Uterus (tissue), 2 donors: Measurements from ENCODE around the gene PHLPP2.

Experiments
- POLR2A ChIP-seq, 2 donors: fragments of 450-650 bp; IDR thresholded peaks; one replicate each; pipeline ENCODE4 v1.6.1; 2016; ENCODE audit warnings: antibody characterized with exemption in 2 of 2, mild to moderate bottlenecking in 1 of 2, moderate library complexity in 1 of 2
- TF ChIP-seq, protein P1 (sequence below), 4 experiments: fragments of 200-600 bp in 2 of 4; fragments of 450-650 bp in 2 of 4; sonication (generic) in 2 of 4; IDR thresholded peaks; one replicate each; pipeline ENCODE4 v1.5.1; 2016 to 2019; ENCODE audit warnings: antibody characterized with exemption in 4 of 4, mild to moderate bottlenecking in 2 of 4, moderate library complexity in 1 of 4

DNA sequence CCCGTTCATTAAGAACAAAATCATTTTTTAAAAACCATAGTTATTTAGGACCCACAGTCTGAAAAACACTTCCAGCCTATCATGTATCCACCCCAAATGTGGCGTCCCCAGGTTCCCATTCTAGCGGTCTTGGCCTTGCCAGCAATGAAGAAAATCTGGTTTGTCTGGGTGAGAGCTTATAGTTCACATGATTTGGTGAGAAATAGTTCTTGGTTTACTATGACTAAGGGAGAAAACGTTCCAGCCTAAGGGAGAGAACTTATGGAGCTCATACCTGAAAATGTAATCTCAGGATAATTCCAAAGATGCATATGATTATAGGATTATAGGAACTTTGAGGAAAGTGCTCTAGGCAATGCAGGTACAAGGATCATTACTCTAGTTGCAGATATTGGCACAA is 93.7 kb downstream of the PHLPP2 start:
- TF ChIP-seq, protein P1, sequence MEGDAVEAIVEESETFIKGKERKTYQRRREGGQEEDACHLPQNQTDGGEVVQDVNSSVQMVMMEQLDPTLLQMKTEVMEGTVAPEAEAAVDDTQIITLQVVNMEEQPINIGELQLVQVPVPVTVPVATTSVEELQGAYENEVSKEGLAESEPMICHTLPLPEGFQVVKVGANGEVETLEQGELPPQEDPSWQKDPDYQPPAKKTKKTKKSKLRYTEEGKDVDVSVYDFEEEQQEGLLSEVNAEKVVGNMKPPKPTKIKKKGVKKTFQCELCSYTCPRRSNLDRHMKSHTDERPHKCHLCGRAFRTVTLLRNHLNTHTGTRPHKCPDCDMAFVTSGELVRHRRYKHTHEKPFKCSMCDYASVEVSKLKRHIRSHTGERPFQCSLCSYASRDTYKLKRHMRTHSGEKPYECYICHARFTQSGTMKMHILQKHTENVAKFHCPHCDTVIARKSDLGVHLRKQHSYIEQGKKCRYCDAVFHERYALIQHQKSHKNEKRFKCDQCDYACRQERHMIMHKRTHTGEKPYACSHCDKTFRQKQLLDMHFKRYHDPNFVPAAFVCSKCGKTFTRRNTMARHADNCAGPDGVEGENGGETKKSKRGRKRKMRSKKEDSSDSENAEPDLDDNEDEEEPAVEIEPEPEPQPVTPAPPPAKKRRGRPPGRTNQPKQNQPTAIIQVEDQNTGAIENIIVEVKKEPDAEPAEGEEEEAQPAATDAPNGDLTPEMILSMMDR (IDR thresholded peaks at IDR 0.05): no peak
- no peak for TF ChIP-seq POLR2A (IDR thresholded peaks at IDR 0.05)
